ENCODE results near the gene MVK. TPM values are rescaled to one million over a fixed set of nuclear protein-coding genes. Genes with fewer than 3 reads are reported as not detected.

MVK gene
- polyA plus RNA-seq, 1 donor (not counting 4 experiments of a cell fraction or from before 2014, with no cell fraction given), result 26.7 TPM

DNA sequence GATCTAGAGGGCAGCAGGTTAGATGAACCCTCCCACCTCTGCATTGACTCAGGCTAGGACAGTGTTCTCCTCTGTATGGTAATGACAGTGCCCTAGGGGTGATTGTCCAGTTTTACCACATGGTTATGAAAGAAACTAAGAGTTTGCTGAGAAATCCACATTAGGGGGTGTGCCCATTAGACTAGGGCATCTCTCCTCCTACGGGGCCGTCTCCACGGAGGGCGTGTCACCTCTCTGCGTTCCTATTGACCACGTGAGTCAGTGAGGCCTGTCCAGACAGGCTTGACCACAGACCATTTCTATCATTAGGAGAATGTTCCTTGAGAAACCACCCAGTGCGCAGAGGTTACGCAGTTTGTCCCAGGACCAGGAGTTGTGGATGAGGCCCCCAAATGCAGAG is 8.3 kb downstream of the MVK start:
- DNase-seq (ENCODE audit: low read depth, low spot score) (peak; percentile 26), FAIRE-seq (peak; percentile 79)
- H3K9me1 ChIP-seq (ENCODE audit: control insufficient read depth, extremely low read depth, insufficient read depth, low read length), result peaks cover 5% of the 10 kb centered on the region
- H3K27me3 ChIP-seq (ENCODE audit: control insufficient read depth, extremely low read depth, insufficient read depth, low read length), result no peaks in the 10 kb centered on the region
- peaks cover 10% of the 10 kb centered on the region for H4K20me1 ChIP-seq (ENCODE audit: control insufficient read depth, extremely low read depth, insufficient read depth, low read length)
- no peak overlapping the region for H2AFZ ChIP-seq (ENCODE audit: control insufficient read depth, low read length)
- dilution Hi-C loops (cut with MboI; ENCODE audit: extremely low pct_ligation_motif_present, low sequenced_read_pairs), result no loop called here
- peaks cover 4% of the 10 kb centered on the region for H3K79me2 ChIP-seq (ENCODE audit: control insufficient read depth, insufficient read depth, low read length)
- H3K4me1 ChIP-seq (ENCODE audit: control insufficient read depth, extremely low read depth, insufficient read depth, low read length), result peaks cover 15% of the 10 kb centered on the region
- TF ChIP-seq, protein P1, sequence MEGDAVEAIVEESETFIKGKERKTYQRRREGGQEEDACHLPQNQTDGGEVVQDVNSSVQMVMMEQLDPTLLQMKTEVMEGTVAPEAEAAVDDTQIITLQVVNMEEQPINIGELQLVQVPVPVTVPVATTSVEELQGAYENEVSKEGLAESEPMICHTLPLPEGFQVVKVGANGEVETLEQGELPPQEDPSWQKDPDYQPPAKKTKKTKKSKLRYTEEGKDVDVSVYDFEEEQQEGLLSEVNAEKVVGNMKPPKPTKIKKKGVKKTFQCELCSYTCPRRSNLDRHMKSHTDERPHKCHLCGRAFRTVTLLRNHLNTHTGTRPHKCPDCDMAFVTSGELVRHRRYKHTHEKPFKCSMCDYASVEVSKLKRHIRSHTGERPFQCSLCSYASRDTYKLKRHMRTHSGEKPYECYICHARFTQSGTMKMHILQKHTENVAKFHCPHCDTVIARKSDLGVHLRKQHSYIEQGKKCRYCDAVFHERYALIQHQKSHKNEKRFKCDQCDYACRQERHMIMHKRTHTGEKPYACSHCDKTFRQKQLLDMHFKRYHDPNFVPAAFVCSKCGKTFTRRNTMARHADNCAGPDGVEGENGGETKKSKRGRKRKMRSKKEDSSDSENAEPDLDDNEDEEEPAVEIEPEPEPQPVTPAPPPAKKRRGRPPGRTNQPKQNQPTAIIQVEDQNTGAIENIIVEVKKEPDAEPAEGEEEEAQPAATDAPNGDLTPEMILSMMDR (optimal IDR thresholded peaks at IDR 0.05 in 1 of 3, IDR thresholded peaks at IDR 0.05 in 1 of 3, conservative IDR thresholded peaks at IDR 0.05 in 1 of 3; ENCODE audit: extremely low read depth in 1 of 3, insufficient read depth in 2 of 3, low read length in 3 of 3), result no peak
- no peak for TF ChIP-seq EZH2 (IDR thresholded peaks at IDR 0.05; ENCODE audit: low read length)
- H3K4me3 ChIP-seq (ENCODE audit: control insufficient read depth in 2 of 3, extremely low read depth in 1 of 3, insufficient read depth in 2 of 3, low read depth in 1 of 3, low read length in 3 of 3), result peak overlapping the region in 1 of 3 experiments; percentile 24
- H3K36me3 ChIP-seq (ENCODE audit: control insufficient read depth in 2 of 2, extremely low read depth in 1 of 2, insufficient read depth in 2 of 2, low read length in 2 of 2), result peaks cover 28 to 48% of the 10 kb centered on the region in 2 experiments
- no peaks in the 10 kb centered on the region for H3K9me3 ChIP-seq (ENCODE audit: control insufficient read depth, low read depth, low read length)
- H3K9ac ChIP-seq (ENCODE audit: control insufficient read depth, extremely low read depth, insufficient read depth, low read length), result no peak overlapping the region
- H3K27ac ChIP-seq (ENCODE audit: control insufficient read depth, insufficient read depth, low read length), result peak overlapping the region; percentile 45
- H3K4me2 ChIP-seq (ENCODE audit: control insufficient read depth, extremely low read depth, insufficient read depth, low read depth, low read length), result peak overlapping the region; percentile 46

DNA sequence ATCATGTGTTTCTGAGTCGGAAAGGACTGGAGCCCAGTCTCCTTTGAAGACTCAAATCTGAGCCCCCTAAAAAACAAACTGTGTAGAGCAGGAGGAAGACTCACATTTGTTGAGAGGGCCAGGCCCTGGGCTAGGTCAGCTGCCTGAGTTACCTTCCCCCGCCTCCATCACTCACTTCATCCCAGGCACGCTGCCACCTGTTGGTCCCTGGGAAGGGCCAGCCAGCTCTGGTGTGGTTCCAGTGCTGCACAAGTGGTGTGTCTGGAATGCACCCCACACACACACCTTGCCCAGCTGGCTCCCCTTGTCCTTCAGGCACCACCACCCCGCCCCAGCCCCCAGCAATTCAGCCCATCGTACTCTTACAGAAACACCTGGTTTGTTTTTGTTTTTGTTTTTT is 9.0 kb downstream of the MVK start:
- Histone ChIP-seq H3K4me1 (ENCODE audit: control insufficient read depth, extremely low read depth, insufficient read depth, low read length) (peaks cover 15% of the 10 kb centered on the region), H3K27me3 (ENCODE audit: control insufficient read depth, extremely low read depth, insufficient read depth, low read length) (no peaks in the 10 kb centered on the region), H3K4me2 (ENCODE audit: control insufficient read depth, extremely low read depth, insufficient read depth, low read depth, low read length) (no peak overlapping the region), H4K20me1 (ENCODE audit: control insufficient read depth, extremely low read depth, insufficient read depth, low read length) (peaks cover 10% of the 10 kb centered on the region), H2AFZ (ENCODE audit: control insufficient read depth, low read length) (no peak overlapping the region), H3K36me3 (ENCODE audit: control insufficient read depth in 2 of 2, extremely low read depth in 1 of 2, insufficient read depth in 2 of 2, low read length in 2 of 2) (peaks cover 29 to 54% of the 10 kb centered on the region in 2 experiments), H3K27ac (ENCODE audit: control insufficient read depth, insufficient read depth, low read length) (no peak overlapping the region), H3K9ac (ENCODE audit: control insufficient read depth, extremely low read depth, insufficient read depth, low read length) (no peak overlapping the region), H3K9me1 (ENCODE audit: control insufficient read depth, extremely low read depth, insufficient read depth, low read length) (peaks cover 5% of the 10 kb centered on the region), H3K4me3 (ENCODE audit: control insufficient read depth in 2 of 3, extremely low read depth in 1 of 3, insufficient read depth in 2 of 3, low read depth in 1 of 3, low read length in 3 of 3) (no peak overlapping the region), H3K79me2 (ENCODE audit: control insufficient read depth, insufficient read depth, low read length) (peaks cover 4% of the 10 kb centered on the region), H3K9me3 (ENCODE audit: control insufficient read depth, low read depth, low read length) (no peaks in the 10 kb centered on the region)
- FAIRE-seq (no peak), DNase-seq (ENCODE audit: low read depth, low spot score) (peak; percentile 26)
- no peak for TF ChIP-seq EZH2 (IDR thresholded peaks at IDR 0.05; ENCODE audit: low read length)
- TF ChIP-seq, protein P1 (optimal IDR thresholded peaks at IDR 0.05 in 1 of 3, IDR thresholded peaks at IDR 0.05 in 1 of 3, conservative IDR thresholded peaks at IDR 0.05 in 1 of 3; ENCODE audit: extremely low read depth in 1 of 3, insufficient read depth in 2 of 3, low read length in 3 of 3), result peak in 2 of 3 experiments; percentile 20 to 65
- dilution Hi-C loops (cut with MboI; ENCODE audit: extremely low pct_ligation_motif_present, low sequenced_read_pairs), result no loop called here
